ENCODE results near the gene ATP6V0A1.
"Not testable (repeated sequence)": the region's sequence is repeated elsewhere in the genome, so short reads cannot be mapped to it uniquely, and the experiment has no call there.

ATP6V0A1 gene

GRCh38 chr17:42436391-42436790 is 22.3 kb upstream of the ATP6V0A1 start:
- H3K4me3 ChIP-seq (ENCODE audit: low read depth, low read length), result no peak overlapping the region
- peak; percentile 94 for DNase-seq (ENCODE audit: low read depth, low spot score)
- in situ Hi-C loops (cut with HindIII; ENCODE audit: low sequenced_read_pairs), result no loop called here
- TF ChIP-seq CTCF (IDR thresholded peaks at IDR 0.05; ENCODE audit: low read depth, low read length), result no peak

- in situ Hi-C loops (cut with HindIII; ENCODE audit: low sequenced_read_pairs), result no loop called here
- peak; percentile 56 for TF ChIP-seq CTCF (IDR thresholded peaks at IDR 0.05; ENCODE audit: low read depth, low read length)
- no peak overlapping the region for H3K4me3 ChIP-seq (ENCODE audit: low read depth, low read length)
- DNase-seq (ENCODE audit: low read depth, low spot score), result no peak
Observed at GRCh38 chr17:42438600-42439567, 19.8 kb upstream of the ATP6V0A1 start.

- no peak for DNase-seq (ENCODE audit: low read depth, low spot score)
- in situ Hi-C loops (cut with HindIII; ENCODE audit: low sequenced_read_pairs), result no loop called here
- no peak for TF ChIP-seq CTCF (IDR thresholded peaks at IDR 0.05; ENCODE audit: low read depth, low read length)
- no peak overlapping the region for H3K4me3 ChIP-seq (ENCODE audit: low read depth, low read length)
Observed at GRCh38 chr17:42441371-42442195, 17.1 kb upstream of the ATP6V0A1 start.

GRCh38 chr17:42442196-42442565 is 16.5 kb upstream of the ATP6V0A1 start:
- TF ChIP-seq CTCF (IDR thresholded peaks at IDR 0.05; ENCODE audit: low read depth, low read length), result no peak
- no peak for DNase-seq (ENCODE audit: low read depth, low spot score)
- H3K4me3 ChIP-seq (ENCODE audit: low read depth, low read length), result no peak overlapping the region
- in situ Hi-C loops (cut with HindIII; ENCODE audit: low sequenced_read_pairs), result no loop called here

- in situ Hi-C loops (cut with HindIII; ENCODE audit: low sequenced_read_pairs); H3K4me3 ChIP-seq (ENCODE audit: low read depth, low read length); DNase-seq (ENCODE audit: low read depth, low spot score): not testable (repeated sequence)
Observed at GRCh38 chr17:42449176-42449575, 9.5 kb upstream of the ATP6V0A1 start.

GRCh38 chr17:42449838-42450237 is 8.8 kb upstream of the ATP6V0A1 start:
- H3K4me3 ChIP-seq (ENCODE audit: low read depth, low read length); in situ Hi-C loops (cut with HindIII; ENCODE audit: low sequenced_read_pairs); DNase-seq (ENCODE audit: low read depth, low spot score): not testable (repeated sequence)

GRCh38 chr17:42451270-42451669 is 7.4 kb upstream of the ATP6V0A1 start:
- DNase-seq (ENCODE audit: low read depth, low spot score); in situ Hi-C loops (cut with HindIII; ENCODE audit: low sequenced_read_pairs); H3K4me3 ChIP-seq (ENCODE audit: low read depth, low read length): not testable (repeated sequence)

GRCh38 chr17:42453439-42453838 is 5.2 kb upstream of the ATP6V0A1 start:
- no peak for DNase-seq (ENCODE audit: low read depth, low spot score)
- no peak for TF ChIP-seq CTCF (IDR thresholded peaks at IDR 0.05; ENCODE audit: low read depth, low read length)

GRCh38 chr17:42454987-42455386 is 3.7 kb upstream of the ATP6V0A1 start:
- DNase-seq (ENCODE audit: low read depth, low spot score); H3K4me3 ChIP-seq (ENCODE audit: low read depth, low read length); in situ Hi-C loops (cut with HindIII; ENCODE audit: low sequenced_read_pairs): not testable (repeated sequence)

More at GRCh38 chr17:42453439-42453838, 5.2 kb upstream of the ATP6V0A1 start:
- in situ Hi-C loops (cut with HindIII; ENCODE audit: low sequenced_read_pairs), result no loop called here
- no peak overlapping the region for H3K4me3 ChIP-seq (ENCODE audit: low read depth, low read length)

Measured in astrocyte of the spinal cord (primary cell).